Activated T-helper 1 cell treated with Interleukin-2 at 50 U/mL for 16 hours (primary cell): Measurements from ENCODE around the gene PDC.

Experiments
- DNase-seq: peaks from one replicate; pipeline ENCODE4 v3.0.0-alpha.2; 2020; ENCODE audit warnings: low read depth

PDC gene

GRCh38 chr1:186461014-186461413 lies at the start of gene PDC:
Gene PDC, minus strand, starts transcription at chr1:186461114. Its CDS starts 11,655 bp downstream, at chr1:186449459.
- no peak for DNase-seq

GRCh38 chr1:186503190-186503589 lies 42.3 kb upstream of the PDC start:
- no peak for DNase-seq

- no peak for DNase-seq
These were observed 41.2 kb upstream of the PDC start for GRCh38 chr1:186502087-186502486.

- no peak for DNase-seq
These were observed 39.9 kb upstream of the PDC start for GRCh38 chr1:186500804-186501203.

- no peak for DNase-seq
These were observed 38.7 kb upstream of the PDC start for GRCh38 chr1:186499571-186499970.

GRCh38 chr1:186498695-186499389 lies 37.9 kb upstream of the PDC start:
- DNase-seq = no peak

- no peak for DNase-seq
These were observed 37.2 kb upstream of the PDC start for GRCh38 chr1:186498071-186498470.

- no peak for DNase-seq
These were observed 36.7 kb upstream of the PDC start for GRCh38 chr1:186497651-186498050.

GRCh38 chr1:186496171-186496851 lies 35.4 kb upstream of the PDC start:
- no peak for DNase-seq

- no peak for DNase-seq
These were observed 33.9 kb upstream of the PDC start for GRCh38 chr1:186494832-186495271.

GRCh38 chr1:186492531-186493291 lies 31.8 kb upstream of the PDC start:
- no peak for DNase-seq

- no peak for DNase-seq
These were observed 30.4 kb upstream of the PDC start for GRCh38 chr1:186491336-186491735.

GRCh38 chr1:186487163-186487562 lies 26.2 kb upstream of the PDC start:
- DNase-seq = no peak

- no peak for DNase-seq
These were observed 25.1 kb upstream of the PDC start for GRCh38 chr1:186486061-186486460.

- no peak for DNase-seq
These were observed 22.6 kb upstream of the PDC start for GRCh38 chr1:186483561-186483960.

GRCh38 chr1:186482661-186483255 lies 21.8 kb upstream of the PDC start:
- DNase-seq = no peak

GRCh38 chr1:186481303-186481888 lies 20.5 kb upstream of the PDC start:
- DNase-seq = no peak

GRCh38 chr1:186479162-186479561 lies 18.2 kb upstream of the PDC start:
- no peak for DNase-seq

GRCh38 chr1:186476264-186477040 lies 15.5 kb upstream of the PDC start:
- DNase-seq = no peak

GRCh38 chr1:186474208-186474607 lies 13.3 kb upstream of the PDC start:
- no peak for DNase-seq

GRCh38 chr1:186473047-186473446 lies 12.1 kb upstream of the PDC start:
- DNase-seq = no peak
